ENCODE data around the gene TRAF7.
"Not testable (repeated sequence)": the region's sequence is repeated elsewhere in the genome, so short reads cannot be mapped to it uniquely, and the experiment has no call there.

TRAF7 gene

GRCh38 chr16:2155091-2155950 is at the start of gene TRAF7:
Gene TRAF7 (plus strand): TSS chr16:2155782. CDS start chr16:2163921, 8,139 bp downstream.
- peak; percentile 100 for DNase-seq (ENCODE audit: low read depth)
- TF ChIP-seq, protein P1, sequence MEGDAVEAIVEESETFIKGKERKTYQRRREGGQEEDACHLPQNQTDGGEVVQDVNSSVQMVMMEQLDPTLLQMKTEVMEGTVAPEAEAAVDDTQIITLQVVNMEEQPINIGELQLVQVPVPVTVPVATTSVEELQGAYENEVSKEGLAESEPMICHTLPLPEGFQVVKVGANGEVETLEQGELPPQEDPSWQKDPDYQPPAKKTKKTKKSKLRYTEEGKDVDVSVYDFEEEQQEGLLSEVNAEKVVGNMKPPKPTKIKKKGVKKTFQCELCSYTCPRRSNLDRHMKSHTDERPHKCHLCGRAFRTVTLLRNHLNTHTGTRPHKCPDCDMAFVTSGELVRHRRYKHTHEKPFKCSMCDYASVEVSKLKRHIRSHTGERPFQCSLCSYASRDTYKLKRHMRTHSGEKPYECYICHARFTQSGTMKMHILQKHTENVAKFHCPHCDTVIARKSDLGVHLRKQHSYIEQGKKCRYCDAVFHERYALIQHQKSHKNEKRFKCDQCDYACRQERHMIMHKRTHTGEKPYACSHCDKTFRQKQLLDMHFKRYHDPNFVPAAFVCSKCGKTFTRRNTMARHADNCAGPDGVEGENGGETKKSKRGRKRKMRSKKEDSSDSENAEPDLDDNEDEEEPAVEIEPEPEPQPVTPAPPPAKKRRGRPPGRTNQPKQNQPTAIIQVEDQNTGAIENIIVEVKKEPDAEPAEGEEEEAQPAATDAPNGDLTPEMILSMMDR (IDR thresholded peaks at IDR 0.05; ENCODE audit: insufficient read depth, low read depth, low read length, missing control alignments), result no peak

GRCh38 chr16:2106211-2106610 is 49.4 kb upstream of the TRAF7 start:
- not testable (repeated sequence) for DNase-seq (ENCODE audit: low read depth); H3K4me3 ChIP-seq (ENCODE audit: low read depth, low read length)

More at GRCh38 chr16:2155091-2155950, at the start of gene TRAF7:
- H3K4me3 ChIP-seq (ENCODE audit: low read depth, low read length), result peak within 1 kb of the TSS; percentile 81

DNA sequence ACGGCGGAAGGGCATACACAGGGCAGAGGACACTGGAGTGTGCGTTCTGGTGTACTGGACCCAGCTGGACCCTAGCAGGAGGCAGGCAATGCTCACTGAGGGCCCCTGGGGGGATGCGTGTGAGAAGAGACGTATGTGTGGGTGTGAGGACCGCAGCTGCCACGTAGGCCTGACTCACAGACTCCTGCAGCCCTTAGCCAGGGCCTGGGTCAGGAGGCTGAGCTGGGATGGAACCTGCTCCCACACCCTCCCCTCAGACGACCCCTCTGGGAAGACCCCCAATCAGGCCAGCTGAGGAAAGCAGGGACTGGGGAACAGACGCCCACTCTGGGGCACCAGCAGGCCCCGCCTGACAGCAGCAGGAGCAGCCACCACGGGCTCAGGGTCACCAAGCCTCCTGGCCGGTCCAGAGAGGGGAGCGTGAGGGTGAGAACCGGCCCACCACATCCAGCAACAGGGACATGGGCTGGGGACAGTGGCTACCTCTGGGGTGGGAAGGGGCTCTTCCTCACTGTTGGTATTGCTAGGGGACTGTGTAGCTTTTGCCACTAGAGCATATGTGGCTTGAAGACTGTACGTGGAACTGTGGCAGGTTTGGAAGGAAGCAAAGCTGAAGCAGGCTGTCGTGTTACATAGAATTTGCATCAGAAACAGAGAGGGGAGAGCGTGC is 48.3 kb upstream of the TRAF7 start:
- not testable (repeated sequence) for H3K4me3 ChIP-seq (ENCODE audit: low read depth, low read length); DNase-seq (ENCODE audit: low read depth)

GRCh38 chr16:2107791-2108125 is 47.8 kb upstream of the TRAF7 start:
- not testable (repeated sequence) for DNase-seq (ENCODE audit: low read depth); H3K4me3 ChIP-seq (ENCODE audit: low read depth, low read length)

DNA sequence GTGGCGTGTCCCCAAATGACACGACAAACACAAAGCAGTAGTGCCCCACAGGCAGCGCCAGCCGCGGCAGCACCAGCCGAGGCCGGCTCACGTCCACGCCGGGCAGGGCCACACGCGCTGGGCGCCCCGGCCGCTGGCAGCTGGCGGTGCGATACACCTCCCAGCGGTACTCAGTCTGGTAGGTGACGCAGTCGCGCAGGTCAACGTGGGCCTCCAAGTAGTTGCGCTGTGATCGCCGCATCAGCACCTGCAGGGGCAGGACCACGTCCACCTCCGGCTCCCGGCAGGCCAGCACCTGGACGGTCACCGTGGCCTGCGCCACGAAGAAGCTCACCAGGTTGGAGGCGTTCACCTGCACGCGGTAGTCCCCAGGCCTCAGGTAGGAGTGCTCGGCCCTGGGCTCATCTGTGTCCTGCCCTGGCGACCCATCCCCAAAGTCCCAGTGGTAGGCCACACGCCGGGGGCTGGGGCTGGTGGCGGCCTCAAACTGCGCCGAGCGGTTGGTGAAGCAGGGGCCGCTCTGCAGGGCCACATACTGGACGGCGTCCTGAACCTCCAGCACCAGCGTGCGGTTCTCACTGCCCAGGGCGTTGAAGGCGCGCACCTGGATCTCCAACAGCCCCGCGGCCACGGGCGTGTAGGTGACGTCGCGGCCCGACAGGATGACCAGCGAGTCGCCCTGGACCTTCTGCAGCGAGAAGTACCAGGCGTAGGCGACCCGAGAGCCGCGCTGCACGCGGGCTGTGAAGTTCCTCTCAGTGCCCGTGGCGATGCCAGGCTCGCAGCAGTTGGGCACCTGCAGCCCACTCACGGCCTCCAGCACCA is 46.9 kb upstream of the TRAF7 start:
- DNase-seq (ENCODE audit: low read depth); H3K4me3 ChIP-seq (ENCODE audit: low read depth, low read length): not testable (repeated sequence)

DNA sequence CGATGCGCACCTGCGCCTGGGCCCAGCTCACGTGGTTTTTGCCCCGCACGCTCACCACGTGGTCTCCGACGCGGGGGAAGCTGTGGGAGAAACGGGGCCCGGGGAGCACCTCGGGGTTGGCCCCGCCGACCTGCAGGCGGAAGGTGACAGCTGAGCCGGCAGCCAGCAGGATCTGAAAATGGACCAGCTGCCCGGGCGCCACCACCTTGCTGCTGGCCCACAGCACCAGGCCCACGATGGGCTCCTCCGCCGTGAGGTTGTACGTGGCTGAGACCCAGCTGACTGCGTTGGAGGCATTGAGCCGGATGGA is 46.4 kb upstream of the TRAF7 start:
- not testable (repeated sequence) for H3K4me3 ChIP-seq (ENCODE audit: low read depth, low read length); DNase-seq (ENCODE audit: low read depth)

DNA sequence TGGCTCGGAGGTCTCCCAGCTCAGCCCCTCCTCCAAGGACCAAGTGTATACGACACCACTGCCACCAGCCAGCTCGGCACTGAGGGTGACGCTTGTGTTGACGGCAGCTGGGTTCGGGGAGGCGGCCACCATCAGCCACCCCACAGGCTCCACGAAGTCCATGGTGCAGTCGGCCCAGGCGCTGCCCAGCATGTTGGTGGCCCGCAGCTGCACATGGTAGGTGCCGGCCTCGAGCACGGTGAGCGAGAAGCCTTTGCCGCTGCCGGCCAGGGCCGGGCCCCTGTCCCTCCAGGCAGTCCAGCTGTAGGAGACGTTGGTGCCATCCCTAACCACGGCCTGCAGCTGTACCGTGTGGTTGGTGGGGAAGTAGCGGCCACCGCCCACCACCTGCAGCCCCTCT is 45.7 kb upstream of the TRAF7 start:
- not testable (repeated sequence) for H3K4me3 ChIP-seq (ENCODE audit: low read depth, low read length); DNase-seq (ENCODE audit: low read depth)

- not testable (repeated sequence) for DNase-seq (ENCODE audit: low read depth); H3K4me3 ChIP-seq (ENCODE audit: low read depth, low read length)
These were observed 45.1 kb upstream of the TRAF7 start for GRCh38 chr16:2110332-2111008.

DNA sequence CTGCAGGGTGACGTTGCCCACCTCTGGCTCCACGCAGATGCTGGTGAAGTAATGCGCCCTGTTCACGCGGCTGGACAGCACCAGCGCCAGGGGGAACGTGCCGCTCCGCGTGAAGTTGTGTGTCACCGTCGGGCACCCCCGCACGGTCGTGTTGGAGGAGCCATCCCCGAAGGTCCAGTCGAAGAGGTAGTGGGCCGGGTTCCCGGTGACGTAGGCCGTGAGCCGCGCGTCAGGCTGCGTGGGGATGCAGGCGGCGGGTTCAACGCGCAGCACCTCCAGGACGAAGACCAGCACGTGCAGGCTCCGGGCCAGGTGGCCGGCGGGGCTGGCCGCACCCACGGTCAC is 44.6 kb upstream of the TRAF7 start:
- DNase-seq (ENCODE audit: low read depth); H3K4me3 ChIP-seq (ENCODE audit: low read depth, low read length): not testable (repeated sequence)

DNA sequence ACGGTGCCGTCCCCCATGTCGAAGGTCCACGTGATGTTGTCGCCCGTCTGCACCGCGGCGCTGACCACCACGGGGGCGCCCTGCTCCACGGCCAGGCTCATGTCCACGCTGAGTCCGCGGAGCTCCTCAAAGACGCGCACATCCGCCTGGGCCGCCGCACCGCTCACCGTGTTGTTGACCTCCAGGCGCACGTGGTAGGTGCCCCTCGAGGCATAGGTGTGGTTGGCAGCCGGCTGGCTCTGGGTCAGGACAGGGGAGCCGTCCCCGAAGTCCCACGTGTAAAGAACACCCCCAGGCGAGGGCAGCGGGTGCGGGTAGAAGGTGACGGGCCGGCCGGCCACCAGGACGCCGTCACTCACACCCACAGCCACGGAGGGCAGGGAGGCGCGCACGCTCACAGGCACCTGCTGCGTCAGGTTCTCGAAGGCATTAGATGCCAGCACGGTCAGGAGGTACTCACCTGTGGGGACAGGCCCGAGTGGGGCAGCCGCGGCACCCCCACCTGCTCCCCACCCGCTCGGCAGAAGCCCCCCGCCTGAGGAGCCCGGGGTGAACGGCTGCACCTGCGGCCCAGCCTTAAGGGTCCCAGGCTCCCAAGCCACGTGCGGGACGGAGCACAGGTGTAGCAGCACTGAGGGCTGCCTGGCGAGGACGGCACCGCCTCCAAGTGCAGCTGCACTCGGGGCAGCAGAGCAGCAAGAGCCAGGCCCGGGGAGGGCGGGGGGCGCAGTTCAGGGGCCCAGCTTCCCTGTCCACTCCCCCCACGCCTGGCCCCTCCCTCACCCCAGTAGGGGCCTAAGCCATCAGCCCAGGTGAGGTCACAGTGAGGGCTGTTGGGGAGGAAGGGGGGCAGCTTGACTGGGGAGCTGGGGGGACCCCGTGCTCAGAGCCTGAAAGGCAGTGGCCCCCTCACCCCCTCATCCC is 43.9 kb upstream of the TRAF7 start:
- DNase-seq (ENCODE audit: low read depth); H3K4me3 ChIP-seq (ENCODE audit: low read depth, low read length): not testable (repeated sequence)

- not testable (repeated sequence) for H3K4me3 ChIP-seq (ENCODE audit: low read depth, low read length); DNase-seq (ENCODE audit: low read depth)
These were observed 43.0 kb upstream of the TRAF7 start for GRCh38 chr16:2112539-2113106.

DNA sequence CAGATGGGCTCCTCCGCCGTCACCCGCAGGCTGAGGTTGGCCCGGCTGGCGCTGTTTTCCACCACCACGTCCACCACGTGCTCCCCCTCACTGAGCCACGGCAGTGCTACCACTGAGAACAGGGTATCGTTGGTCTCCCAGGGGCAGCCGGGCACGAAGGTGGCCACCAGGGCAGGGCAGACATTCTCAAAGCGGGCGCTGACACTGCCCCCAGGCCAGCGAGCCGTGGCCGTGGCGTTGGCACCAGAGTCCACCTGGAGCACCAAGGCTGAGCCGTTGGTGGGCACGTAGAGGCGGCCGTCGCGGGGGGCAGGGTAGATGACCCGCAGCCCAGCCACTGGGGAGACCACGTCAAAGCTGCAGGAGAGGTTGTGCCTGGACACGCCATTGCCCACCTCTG is 41.4 kb upstream of the TRAF7 start:
- not testable (repeated sequence) for H3K4me3 ChIP-seq (ENCODE audit: low read depth, low read length); DNase-seq (ENCODE audit: low read depth)

DNA sequence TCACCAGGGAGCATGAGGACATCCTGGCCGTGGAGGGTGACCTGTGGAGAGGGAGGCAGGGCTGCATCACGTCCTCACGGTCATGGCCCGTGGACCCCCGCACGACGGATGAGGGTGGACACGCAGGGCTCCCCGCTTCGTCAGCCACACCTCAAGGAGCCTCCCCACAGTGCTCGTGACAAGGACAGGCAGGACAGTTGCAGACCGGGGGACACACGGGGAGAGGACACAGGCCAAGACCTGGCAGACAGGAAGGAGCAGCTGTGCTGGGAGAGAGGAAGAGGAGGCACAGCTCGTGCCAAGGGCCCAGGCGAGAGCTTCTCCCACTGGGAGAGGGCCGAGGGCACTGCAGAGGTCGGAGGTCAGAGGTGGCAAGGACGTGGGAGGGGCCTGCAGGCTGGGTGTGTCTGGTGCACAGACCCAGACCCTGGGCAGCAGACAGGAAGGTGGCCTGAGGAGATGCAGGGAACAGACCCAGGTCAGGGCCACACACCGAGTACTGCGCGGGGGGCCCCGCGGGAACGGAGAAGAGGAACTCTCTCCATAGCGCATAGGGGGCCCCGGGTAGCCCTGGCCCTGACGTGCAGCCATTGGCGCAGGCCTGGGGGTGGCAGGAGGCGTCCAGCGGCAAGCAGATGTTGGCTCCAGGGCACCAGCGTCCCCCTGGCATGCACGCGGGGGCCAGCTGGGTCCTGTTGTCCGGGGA is 40.5 kb upstream of the TRAF7 start:
- DNase-seq (ENCODE audit: low read depth); H3K4me3 ChIP-seq (ENCODE audit: low read depth, low read length): not testable (repeated sequence)

All from GM12865 (cell line).